ENCODE results near the gene DCHS1.

The DCHS1 gene

DNA sequence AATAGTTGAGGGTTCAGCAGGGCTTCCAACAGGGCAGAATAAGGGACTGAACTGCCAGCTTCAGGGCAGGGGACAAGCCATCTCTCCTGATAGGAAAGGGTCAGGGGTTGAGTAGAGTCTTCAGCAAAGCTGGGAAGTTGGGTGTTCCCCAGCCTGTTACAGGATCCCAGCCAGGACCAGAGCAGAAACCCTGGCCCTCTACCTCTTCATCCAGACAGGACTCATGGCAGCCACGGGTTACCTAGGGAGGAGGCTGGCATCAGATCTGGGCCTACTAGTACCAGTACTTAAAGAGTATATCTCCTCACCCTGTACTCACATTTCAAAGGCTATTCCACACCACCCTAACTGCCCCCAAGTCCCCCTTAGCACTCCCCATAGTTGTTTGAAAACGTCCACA, 41.2 kb downstream of the DCHS1 start:
- no CpG with 5 or more reads among the region's 2 CpGs for WGBS (ENCODE audit: extremely low coverage, insufficient coverage, insufficient read length)
- H2BK5ac ChIP-seq (ENCODE audit: low read depth, low read length, poor library complexity) = no peak overlapping the region
- H3K27me3 ChIP-seq (ENCODE audit: insufficient read depth, low read length) = no peaks in the 10 kb centered on the region
- H4K12ac ChIP-seq (ENCODE audit: low read depth, low read length) = no peak overlapping the region
- no peak overlapping the region for H3K4me2 ChIP-seq (ENCODE audit: low read length)
- no peak overlapping the region for H4K8ac ChIP-seq (ENCODE audit: low read depth, low read length)
- H2AFZ ChIP-seq (ENCODE audit: insufficient read depth, low read length, poor library complexity) = no peak overlapping the region
- peaks cover 21 to 41% of the 10 kb centered on the region in 2 experiments for H3K36me3 ChIP-seq (ENCODE audit: control insufficient read depth in 1 of 2, insufficient read depth in 2 of 2, low read length in 2 of 2)
- no peaks in the 10 kb centered on the region for H3K9me3 ChIP-seq (ENCODE audit: insufficient read depth, low read depth, low read length)
- H3K23ac ChIP-seq (ENCODE audit: low read length) = no peak overlapping the region
- H3K4me1 ChIP-seq (ENCODE audit: control insufficient read depth in 1 of 2, insufficient read depth in 2 of 2, low read length in 2 of 2) = peaks cover 7 to 17% of the 10 kb centered on the region in 2 experiments
- no peak overlapping the region for H3K27ac ChIP-seq (ENCODE audit: low read depth, low read length)
- peaks cover 18% of the 10 kb centered on the region for H3K79me1 ChIP-seq (ENCODE audit: low read length)
- H3K4ac ChIP-seq (ENCODE audit: low read depth, low read length) = no peak overlapping the region
- DNase-seq = no peak
- H3K9ac ChIP-seq (ENCODE audit: low read length) = no peak overlapping the region
- no peak overlapping the region for H3K14ac ChIP-seq (ENCODE audit: low read length)
- H3K18ac ChIP-seq (ENCODE audit: low read length) = no peak overlapping the region
- no peak overlapping the region for H2BK120ac ChIP-seq (ENCODE audit: insufficient read depth, low read length, poor library complexity)
- H3K4me3 ChIP-seq (ENCODE audit: low read depth, low read length) = no peak overlapping the region
- H2AK5ac ChIP-seq (ENCODE audit: low read length) = no peak overlapping the region
- no peak overlapping the region for H2BK12ac ChIP-seq (ENCODE audit: low read length)
- H4K91ac ChIP-seq (ENCODE audit: low read depth, low read length) = no peak overlapping the region
- H3K79me2 ChIP-seq (ENCODE audit: control insufficient read depth, insufficient read depth, low read length, poor library complexity) = peaks cover 12% of the 10 kb centered on the region

GRCh38 chr11:6613496-6613895, 42.1 kb downstream of the DCHS1 start:
- Histone ChIP-seq H3K4me1 (ENCODE audit: control insufficient read depth in 1 of 2, insufficient read depth in 2 of 2, low read length in 2 of 2) (peaks cover 4 to 12% of the 10 kb centered on the region in 2 experiments), H3K4ac (ENCODE audit: low read depth, low read length) (no peak overlapping the region)

DNA sequence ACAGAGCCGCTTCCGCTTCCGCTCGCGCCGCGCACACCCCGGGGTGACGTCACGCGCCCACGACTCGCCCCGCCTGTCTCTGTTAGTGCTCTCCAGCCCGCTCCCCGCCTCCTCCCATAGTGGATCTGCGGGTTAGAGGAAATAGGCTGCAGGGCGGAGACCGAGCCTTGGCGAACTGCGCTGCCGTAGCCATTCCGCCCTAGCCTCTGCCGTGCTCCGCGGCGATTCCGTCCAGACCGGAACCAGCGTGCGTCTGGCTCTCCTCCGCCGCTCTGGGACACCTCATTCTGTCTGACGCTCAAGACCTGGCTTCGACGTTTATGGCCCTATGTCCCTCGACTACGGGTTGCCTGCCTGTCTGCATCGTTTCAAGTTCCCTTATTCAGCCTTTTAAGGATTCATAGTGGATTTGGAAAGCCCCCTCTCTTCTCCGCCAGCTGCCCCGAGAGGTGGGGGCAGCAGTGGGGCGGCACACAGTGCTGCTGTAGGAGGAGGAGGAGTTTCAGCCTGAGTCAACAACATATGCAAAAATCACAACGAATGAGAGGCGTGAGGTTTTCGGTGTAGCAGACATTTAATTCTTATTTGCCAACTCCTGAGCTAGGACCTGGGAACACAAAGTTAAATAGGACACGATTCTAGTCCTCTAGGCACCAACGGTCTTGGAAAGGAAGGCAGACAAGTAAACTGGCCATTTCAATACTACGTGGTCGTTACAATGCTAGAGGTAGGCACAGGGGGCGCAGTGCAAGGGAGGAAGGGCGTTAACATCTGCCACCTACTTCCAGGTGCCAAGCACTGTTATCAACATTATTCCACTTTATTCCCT, 43.2 kb downstream of the DCHS1 start, which contains the start of gene TAF10:
Gene TAF10, minus strand, starts transcription at position 4 of the 829 bp plus-strand sequence. CDS start 27 bp downstream, outside the sequence.
- Histone ChIP-seq H4K91ac (ENCODE audit: low read depth, low read length) (peak within 1 kb of the TSS; percentile 94), H4K8ac (ENCODE audit: low read depth, low read length) (peak within 1 kb of the TSS; percentile 82), H2BK12ac (ENCODE audit: low read length) (peak within 1 kb of the TSS; percentile 1), H3K9ac (ENCODE audit: low read length) (peak within 1 kb of the TSS; percentile 90), H3K4me1 (ENCODE audit: control insufficient read depth in 1 of 2, insufficient read depth in 2 of 2, low read length in 2 of 2) (peaks cover 6 to 20% of the 10 kb centered on the region in 2 experiments), H3K36me3 (ENCODE audit: control insufficient read depth in 1 of 2, insufficient read depth in 2 of 2, low read length in 2 of 2) (peaks cover 38 to 59% of the 10 kb centered on the region in 2 experiments), H3K4ac (ENCODE audit: low read depth, low read length) (peak within 1 kb of the TSS; percentile 87), H4K12ac (ENCODE audit: low read depth, low read length) (peak within 1 kb of the TSS; percentile 86), H3K4me2 (ENCODE audit: low read length) (peak within 1 kb of the TSS; percentile 72), H2AK5ac (ENCODE audit: low read length) (peak within 1 kb of the TSS; percentile 80), H2AFZ (ENCODE audit: insufficient read depth, low read length, poor library complexity) (peak within 1 kb of the TSS; percentile 81), H2BK5ac (ENCODE audit: low read depth, low read length, poor library complexity) (peak within 1 kb of the TSS; percentile 79), H3K14ac (ENCODE audit: low read length) (peak within 1 kb of the TSS; percentile 94), H3K27ac (ENCODE audit: low read depth, low read length) (peak within 1 kb of the TSS; percentile 96), H2BK120ac (ENCODE audit: insufficient read depth, low read length, poor library complexity) (peak within 1 kb of the TSS; percentile 70), H3K4me3 (ENCODE audit: low read depth, low read length) (peak within 1 kb of the TSS; percentile 91), H3K23ac (ENCODE audit: low read length) (no peak within 1 kb of the TSS), H3K9me3 (ENCODE audit: insufficient read depth, low read depth, low read length) (no peaks in the 10 kb centered on the region), H3K27me3 (ENCODE audit: insufficient read depth, low read length) (no peaks in the 10 kb centered on the region), H3K18ac (ENCODE audit: low read length) (peak within 1 kb of the TSS; percentile 96), H3K79me2 (ENCODE audit: control insufficient read depth, insufficient read depth, low read length, poor library complexity) (peaks cover 9% of the 10 kb centered on the region), H3K79me1 (ENCODE audit: low read length) (peaks cover 19% of the 10 kb centered on the region)
- peak; percentile 97 to 98 for DNase-seq
- WGBS (ENCODE audit: extremely low coverage, insufficient coverage, insufficient read length) = no CpG with 5 or more reads among the region's 51 CpGs

More at GRCh38 chr11:6613496-6613895, 42.1 kb downstream of the DCHS1 start:
- Histone ChIP-seq H3K4me2 (ENCODE audit: low read length) (peak overlapping the region; percentile 65), H3K36me3 (ENCODE audit: control insufficient read depth in 1 of 2, insufficient read depth in 2 of 2, low read length in 2 of 2) (peaks cover 31 to 51% of the 10 kb centered on the region in 2 experiments), H2AFZ (ENCODE audit: insufficient read depth, low read length, poor library complexity) (no peak overlapping the region), H3K14ac (ENCODE audit: low read length) (no peak overlapping the region), H2BK120ac (ENCODE audit: insufficient read depth, low read length, poor library complexity) (no peak overlapping the region), H3K9me3 (ENCODE audit: insufficient read depth, low read depth, low read length) (no peaks in the 10 kb centered on the region), H4K12ac (ENCODE audit: low read depth, low read length) (no peak overlapping the region), H3K79me1 (ENCODE audit: low read length) (peaks cover 14% of the 10 kb centered on the region), H3K27ac (ENCODE audit: low read depth, low read length) (no peak overlapping the region), H4K91ac (ENCODE audit: low read depth, low read length) (no peak overlapping the region), H2BK12ac (ENCODE audit: low read length) (no peak overlapping the region), H3K9ac (ENCODE audit: low read length) (no peak overlapping the region), H2BK5ac (ENCODE audit: low read depth, low read length, poor library complexity) (no peak overlapping the region), H4K8ac (ENCODE audit: low read depth, low read length) (no peak overlapping the region), H3K23ac (ENCODE audit: low read length) (no peak overlapping the region), H3K18ac (ENCODE audit: low read length) (no peak overlapping the region), H3K4me3 (ENCODE audit: low read depth, low read length) (no peak overlapping the region), H3K27me3 (ENCODE audit: insufficient read depth, low read length) (no peaks in the 10 kb centered on the region), H2AK5ac (ENCODE audit: low read length) (no peak overlapping the region), H3K79me2 (ENCODE audit: control insufficient read depth, insufficient read depth, low read length, poor library complexity) (peaks cover 9% of the 10 kb centered on the region)
- 100% methylated on average over 2 of the region's 3 CpGs for WGBS (ENCODE audit: extremely low coverage, insufficient coverage, insufficient read length)
- no peak for DNase-seq

DNA sequence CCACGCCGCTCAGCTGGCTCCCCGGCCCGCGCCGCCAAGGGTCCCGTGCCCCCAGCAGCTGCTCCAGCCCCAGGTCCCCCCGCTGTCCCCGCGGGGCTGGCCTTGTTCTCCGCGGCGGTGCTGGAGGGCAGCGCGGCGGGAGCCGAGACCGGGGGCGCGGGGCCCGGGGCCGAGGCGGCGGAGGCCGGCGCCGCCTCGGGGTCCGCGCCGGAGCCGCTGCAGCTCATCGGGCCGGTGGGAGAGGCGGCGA, 43.7 kb downstream of the DCHS1 start:
- Histone ChIP-seq H3K4me3 (ENCODE audit: low read depth, low read length) (peak overlapping the region; percentile 91), H2BK5ac (ENCODE audit: low read depth, low read length, poor library complexity) (peak overlapping the region; percentile 79), H3K4ac (ENCODE audit: low read depth, low read length) (peak overlapping the region; percentile 60), H4K12ac (ENCODE audit: low read depth, low read length) (peak overlapping the region; percentile 68), H3K79me2 (ENCODE audit: control insufficient read depth, insufficient read depth, low read length, poor library complexity) (peaks cover 9% of the 10 kb centered on the region), H3K36me3 (ENCODE audit: control insufficient read depth in 1 of 2, insufficient read depth in 2 of 2, low read length in 2 of 2) (peaks cover 38 to 59% of the 10 kb centered on the region in 2 experiments), H2BK120ac (ENCODE audit: insufficient read depth, low read length, poor library complexity) (peak overlapping the region; percentile 29), H3K9me3 (ENCODE audit: insufficient read depth, low read depth, low read length) (no peaks in the 10 kb centered on the region), H3K4me1 (ENCODE audit: control insufficient read depth in 1 of 2, insufficient read depth in 2 of 2, low read length in 2 of 2) (peaks cover 7 to 21% of the 10 kb centered on the region in 2 experiments), H2AFZ (ENCODE audit: insufficient read depth, low read length, poor library complexity) (peak overlapping the region; percentile 42), H3K27ac (ENCODE audit: low read depth, low read length) (peak overlapping the region; percentile 79), H3K4me2 (ENCODE audit: low read length) (peak overlapping the region; percentile 72), H3K18ac (ENCODE audit: low read length) (peak overlapping the region; percentile 77), H3K27me3 (ENCODE audit: insufficient read depth, low read length) (no peaks in the 10 kb centered on the region), H2AK5ac (ENCODE audit: low read length) (peak overlapping the region; percentile 51), H4K8ac (ENCODE audit: low read depth, low read length) (peak overlapping the region; percentile 82), H3K23ac (ENCODE audit: low read length) (no peak overlapping the region), H3K79me1 (ENCODE audit: low read length) (peaks cover 20% of the 10 kb centered on the region), H3K9ac (ENCODE audit: low read length) (peak overlapping the region; percentile 80), H2BK12ac (ENCODE audit: low read length) (no peak overlapping the region), H3K14ac (ENCODE audit: low read length) (peak overlapping the region; percentile 82), H4K91ac (ENCODE audit: low read depth, low read length) (peak overlapping the region; percentile 91)
- no CpG with 5 or more reads among the region's 36 CpGs for WGBS (ENCODE audit: extremely low coverage, insufficient coverage, insufficient read length)
- no peak for DNase-seq

All from trophoblast cell (in vitro differentiated cells and primary cell).